D721Med (cell line): ENCODE results near the gene SECISBP2L.

Source experiments
- DNase-seq: peaks from one replicate; pipeline ENCODE4 v3.0.0; 2011; ENCODE audit warnings: low spot score; ENCODE audit not compliant: insufficient read length
- FAIRE-seq: peaks from 2 replicates; lab custom pipeline; 2011; peaks lifted over from hg19 to GRCh38; lab: Jason Lieb, UNC
- CTCF ChIP-seq: IDR thresholded peaks from 2 replicates; pipeline ENCODE4 v1.5.1; 2012; ENCODE audit warnings: mild to moderate bottlenecking, control low read depth; ENCODE audit not compliant: insufficient read depth; ENCODE audit errors: missing control alignments

The SECISBP2L gene

GRCh38 chr15:49031804-49032203 lies 14.4 kb downstream of the SECISBP2L start:
- TF ChIP-seq CTCF = no peak
- peak; percentile 53 for FAIRE-seq
- no peak for DNase-seq

- DNase-seq (no peak), FAIRE-seq (no peak)
- no peak for TF ChIP-seq CTCF
Measured at GRCh38 chr15:49026700-49027099, 19.5 kb downstream of the SECISBP2L start.

GRCh38 chr15:49024840-49025239 lies 21.4 kb downstream of the SECISBP2L start:
- no peak for DNase-seq
- no peak for TF ChIP-seq CTCF
- FAIRE-seq = no peak

GRCh38 chr15:49023354-49023753 lies 22.9 kb downstream of the SECISBP2L start:
- FAIRE-seq (no peak), DNase-seq (no peak)
- TF ChIP-seq CTCF = no peak

GRCh38 chr15:49015896-49016295 lies 30.4 kb downstream of the SECISBP2L start:
- no peak for TF ChIP-seq CTCF
- DNase-seq (no peak), FAIRE-seq (no peak)

GRCh38 chr15:48999314-48999713 lies 46.9 kb downstream of the SECISBP2L start:
- TF ChIP-seq CTCF = no peak
- no peak for FAIRE-seq
- no peak for DNase-seq

GRCh38 chr15:48996276-48996675 lies 50.0 kb downstream of the SECISBP2L start:
- FAIRE-seq (no peak), DNase-seq (no peak)
- no peak for TF ChIP-seq CTCF
